T-helper 2 cell treated with Interferon-gamma antibody and Interleukin-4, amounts not matched to agents 5 μg/mL and 100 μg/mL, for 36 hours (primary cell): Measurements from ENCODE around the gene HLA-B.
"Not testable (repeated sequence)": the region's sequence is repeated elsewhere in the genome, so short reads cannot be mapped to it uniquely, and the experiment has no call there.

ENCODE experiments used
- DNase-seq: peaks from one replicate; pipeline ENCODE4 v3.0.0; 2021; ENCODE audit warnings: low spot score
- H3K27ac Mint-ChIP-seq: one replicate; pipeline ENCODE4 v1.8.0; 2021; ENCODE audit warnings: mild to moderate bottlenecking, mixed read lengths
- H3K27me3 Mint-ChIP-seq: one replicate; pipeline ENCODE4 v1.8.0; 2021; ENCODE audit warnings: low read depth, mixed read lengths
- H3K36me3 Mint-ChIP-seq: one replicate; pipeline ENCODE4 v1.8.0; 2021; ENCODE audit warnings: low read depth, mixed read lengths
- H3K4me1 Mint-ChIP-seq: one replicate; pipeline ENCODE4 v1.8.0; 2021; ENCODE audit warnings: low read depth, mixed read lengths
- H3K4me3 Mint-ChIP-seq: one replicate; pipeline ENCODE4 v1.8.0; 2022; ENCODE audit warnings: mild to moderate bottlenecking, moderate library complexity, mixed read lengths
- H3K9me3 Mint-ChIP-seq: one replicate; pipeline ENCODE4 v1.8.0; 2021; ENCODE audit warnings: mixed read lengths

Gene HLA-B

DNA sequence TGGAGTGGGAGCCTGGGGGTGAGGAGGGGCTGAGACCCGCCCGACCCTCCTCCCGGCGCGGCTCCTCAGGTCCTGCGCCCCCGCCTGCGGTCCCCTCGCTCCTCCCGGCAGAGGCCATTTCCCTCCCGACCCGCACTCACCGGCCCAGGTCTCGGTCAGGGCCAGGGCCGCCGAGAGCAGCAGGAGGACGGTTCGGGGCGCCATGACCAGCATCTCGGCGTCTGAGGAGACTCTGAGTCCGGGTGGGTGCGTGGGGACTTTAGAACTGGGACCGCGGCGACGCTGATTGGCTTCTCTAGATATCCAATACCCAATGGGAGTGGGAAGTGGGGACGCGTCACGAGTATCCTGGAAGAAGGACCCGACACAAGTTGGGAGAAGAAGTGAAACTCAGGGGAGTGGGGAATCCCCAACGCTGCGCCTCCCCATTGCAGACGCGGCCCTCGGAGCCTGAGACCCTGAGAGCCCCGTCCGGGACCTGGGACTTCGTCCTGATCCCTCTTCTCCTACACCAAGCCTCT, at the start of gene HLA-B:
Gene HLA-B (minus strand): TSS at position 234 of the 521 bp plus-strand sequence. CDS start 21 bp downstream, at position 213.
- DNase-seq = peak; percentile 57
- H3K4me3 Mint-ChIP-seq = peak within 1 kb of the TSS; percentile 95
- peak within 1 kb of the TSS; percentile 99 for H3K27ac Mint-ChIP-seq
- H3K27me3 Mint-ChIP-seq = peaks cover 14% of the 10 kb centered on the region
- H3K4me1 Mint-ChIP-seq = peaks cover 54% of the 10 kb centered on the region
- peaks cover 49% of the 10 kb centered on the region for H3K36me3 Mint-ChIP-seq
- H3K9me3 Mint-ChIP-seq = peaks cover 3% of the 10 kb centered on the region

GRCh38 chr6:31405996-31406395, 49.0 kb upstream of the HLA-B start:
- Mint-ChIP-seq H3K4me1 (peaks cover 39% of the 10 kb centered on the region), H3K9me3 (no peaks in the 10 kb centered on the region), H3K27me3 (peaks cover 12% of the 10 kb centered on the region), H3K27ac (no peak overlapping the region), H3K4me3 (no peak overlapping the region), H3K36me3 (peaks cover 26% of the 10 kb centered on the region)
- DNase-seq = no peak

- DNase-seq, H3K27ac Mint-ChIP-seq, H3K9me3 Mint-ChIP-seq: not testable (repeated sequence)
- H3K36me3 Mint-ChIP-seq = peaks cover 20% of the 10 kb centered on the region
- peaks cover 45% of the 10 kb centered on the region for H3K4me1 Mint-ChIP-seq
- peaks cover 14% of the 10 kb centered on the region for H3K27me3 Mint-ChIP-seq
- H3K4me3 Mint-ChIP-seq = peak overlapping the region; percentile 86
Measured at GRCh38 chr6:31404061-31404364, 47.0 kb upstream of the HLA-B start.

- Mint-ChIP-seq H3K27ac (peak within 1 kb of the TSS; percentile 73), H3K4me1 (peaks cover 47% of the 10 kb centered on the region), H3K9me3 (no peaks in the 10 kb centered on the region), H3K27me3 (peaks cover 14% of the 10 kb centered on the region), H3K36me3 (peaks cover 20% of the 10 kb centered on the region), H3K4me3 (peak within 1 kb of the TSS; percentile 86)
- peak; percentile 73 for DNase-seq
Measured at GRCh38 chr6:31403283-31404060, 46.5 kb upstream of the HLA-B start, which contains the start of gene MICA. Gene MICA, plus strand, starts transcription at chr6:31403595. Its CDS starts 38 bp downstream, at chr6:31403633.

DNA sequence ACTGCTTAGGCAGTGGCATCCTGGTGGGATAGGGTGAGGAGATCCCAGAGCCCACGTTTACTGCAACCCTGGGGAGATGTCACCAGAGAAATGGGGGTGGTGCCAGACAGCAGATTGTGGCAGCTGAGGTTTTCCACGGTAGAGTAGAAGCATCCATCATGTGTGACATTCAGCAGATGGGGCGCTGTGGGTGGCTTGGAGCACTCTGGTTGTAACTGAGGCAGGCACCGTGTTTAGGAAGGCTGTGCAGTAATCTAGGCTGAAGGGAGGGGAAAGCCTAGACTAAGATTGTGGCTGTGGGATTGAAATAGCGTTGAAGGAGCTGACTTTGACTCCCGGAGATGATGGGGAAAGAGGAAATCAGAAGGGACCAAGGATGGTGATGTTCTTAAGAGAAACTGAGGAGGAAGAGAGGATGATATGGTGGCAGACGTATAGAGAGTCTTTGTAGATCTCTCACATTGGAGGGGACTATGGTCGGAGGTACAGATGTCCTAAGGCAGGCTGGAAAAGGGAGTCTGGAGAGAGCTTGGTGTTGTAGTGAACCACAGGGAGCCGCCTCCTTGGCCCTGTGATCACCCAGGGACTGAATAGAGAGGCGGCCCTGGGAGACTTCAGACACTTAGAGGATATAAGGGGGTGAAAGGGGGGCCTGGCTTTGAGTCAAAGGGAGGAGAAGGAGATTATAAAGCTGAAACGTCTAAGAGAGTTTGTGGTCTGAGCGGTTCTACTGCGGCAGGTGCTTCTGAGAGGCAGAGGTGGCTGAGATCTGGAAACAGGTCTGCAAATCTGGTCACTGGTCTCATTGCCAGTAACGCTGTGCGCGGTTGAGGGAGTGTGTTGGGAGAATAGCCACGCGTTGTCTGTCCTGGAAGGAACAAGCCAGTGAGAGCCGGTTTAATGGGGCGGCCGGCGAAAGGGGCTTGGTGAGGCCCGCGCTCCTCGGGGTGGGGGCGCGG, 45.6 kb upstream of the HLA-B start:
- peak overlapping the region; percentile 86 for H3K4me3 Mint-ChIP-seq
- peak overlapping the region; percentile 73 for H3K27ac Mint-ChIP-seq
- no peaks in the 10 kb centered on the region for H3K9me3 Mint-ChIP-seq
- H3K4me1 Mint-ChIP-seq = peaks cover 43% of the 10 kb centered on the region
- peaks cover 12% of the 10 kb centered on the region for H3K27me3 Mint-ChIP-seq
- peak; percentile 24 for DNase-seq
- peaks cover 19% of the 10 kb centered on the region for H3K36me3 Mint-ChIP-seq

- H3K4me1 Mint-ChIP-seq = peaks cover 43% of the 10 kb centered on the region
- H3K4me3 Mint-ChIP-seq = peak overlapping the region; percentile 86
- no peak for DNase-seq
- peak overlapping the region; percentile 92 for H3K27ac Mint-ChIP-seq
- H3K36me3 Mint-ChIP-seq = peaks cover 13% of the 10 kb centered on the region
- H3K27me3 Mint-ChIP-seq = peaks cover 7% of the 10 kb centered on the region
- H3K9me3 Mint-ChIP-seq = no peaks in the 10 kb centered on the region
Measured at GRCh38 chr6:31401403-31401802, 44.4 kb upstream of the HLA-B start.

- peaks cover 46% of the 10 kb centered on the region for H3K4me1 Mint-ChIP-seq
- DNase-seq = peak; percentile 64
- H3K27ac Mint-ChIP-seq = peak overlapping the region; percentile 92
- H3K36me3 Mint-ChIP-seq = peaks cover 10% of the 10 kb centered on the region
- peak overlapping the region; percentile 86 for H3K4me3 Mint-ChIP-seq
- H3K27me3 Mint-ChIP-seq = peaks cover 7% of the 10 kb centered on the region
- H3K9me3 Mint-ChIP-seq = no peaks in the 10 kb centered on the region
Measured at GRCh38 chr6:31400467-31401289, 43.7 kb upstream of the HLA-B start.

DNA sequence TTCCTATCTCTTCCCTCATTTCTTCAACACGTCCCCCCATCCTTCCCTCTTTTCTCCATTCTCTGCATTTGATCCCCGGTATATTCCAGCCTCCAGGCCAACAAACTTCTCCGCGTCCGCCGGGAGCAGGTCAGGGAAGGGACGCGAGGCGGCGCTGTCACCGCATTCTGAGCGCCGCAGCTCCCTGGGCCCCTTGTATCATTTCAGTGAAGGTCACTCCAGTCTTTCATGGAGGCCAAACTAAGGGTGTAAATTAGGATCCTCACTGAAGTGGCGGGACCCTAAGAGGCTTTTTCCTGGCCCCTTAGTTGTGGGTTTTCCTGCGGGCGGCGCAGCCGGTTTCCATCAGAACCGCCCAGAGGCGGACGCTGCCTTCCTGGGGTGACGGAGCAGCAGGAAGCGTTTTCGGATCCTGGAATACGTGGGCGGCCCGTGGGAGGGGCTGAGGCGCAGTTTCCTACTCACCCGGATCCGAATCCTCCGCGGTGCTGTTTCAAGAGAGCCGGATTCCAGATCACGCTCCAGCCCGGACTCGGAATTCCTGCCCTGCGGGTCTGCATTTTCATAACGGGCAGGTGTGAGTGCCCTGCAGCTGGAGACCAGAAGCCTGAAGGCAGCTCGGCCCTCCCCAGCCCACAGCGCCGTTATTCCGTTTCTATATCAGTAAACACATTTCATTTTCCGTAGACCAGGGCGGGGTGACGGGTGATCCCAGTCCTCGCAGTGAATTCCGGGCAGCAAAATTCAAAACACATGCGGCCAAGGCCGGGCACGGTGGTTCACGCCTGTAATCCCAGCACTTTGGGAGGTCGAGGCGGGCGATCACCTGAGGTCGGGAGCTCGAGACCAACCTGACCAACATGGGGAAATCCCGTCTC, 42.8 kb upstream of the HLA-B start:
- Mint-ChIP-seq H3K36me3 (peaks cover 7% of the 10 kb centered on the region), H3K4me1 (peaks cover 46% of the 10 kb centered on the region), H3K4me3 (peak overlapping the region; percentile 86), H3K9me3 (no peaks in the 10 kb centered on the region), H3K27me3 (peaks cover 7% of the 10 kb centered on the region), H3K27ac (peak overlapping the region; percentile 92)
- DNase-seq = peak; percentile 76

DNA sequence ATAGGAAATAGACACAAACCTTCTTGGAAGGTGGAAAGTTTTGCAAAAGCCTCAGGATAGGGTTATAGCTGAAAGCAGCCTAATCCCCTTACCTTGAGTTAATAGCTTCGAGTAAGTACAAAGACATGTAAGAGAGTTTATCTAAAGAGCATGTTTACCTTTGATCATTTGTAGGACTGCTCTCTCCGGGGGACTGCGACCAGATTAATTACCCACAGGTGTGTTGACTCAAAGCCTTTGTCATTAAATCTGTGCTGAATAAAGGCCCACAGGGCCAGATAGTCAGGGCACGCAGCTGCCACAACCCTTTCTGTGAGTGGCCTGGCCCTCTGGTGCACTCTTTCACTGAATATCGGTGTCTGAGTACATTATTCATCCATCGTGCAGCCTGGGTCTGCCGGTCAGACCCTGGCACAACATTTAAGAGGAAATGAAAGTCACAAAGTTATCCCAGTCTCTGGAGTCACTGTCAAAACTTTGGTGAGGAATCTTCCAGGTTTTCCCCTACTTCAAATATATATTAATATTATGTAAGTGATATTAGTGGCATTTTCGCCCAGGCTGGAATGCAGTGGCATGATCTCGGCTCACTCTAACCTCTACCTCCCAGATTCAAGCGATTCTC, 41.0 kb upstream of the HLA-B start:
- Mint-ChIP-seq H3K9me3 (no peaks in the 10 kb centered on the region), H3K27me3 (peaks cover 5% of the 10 kb centered on the region), H3K4me3 (no peak overlapping the region), H3K27ac (no peak overlapping the region), H3K4me1 (peaks cover 40% of the 10 kb centered on the region), H3K36me3 (peaks cover 5% of the 10 kb centered on the region)
- DNase-seq = no peak

DNA sequence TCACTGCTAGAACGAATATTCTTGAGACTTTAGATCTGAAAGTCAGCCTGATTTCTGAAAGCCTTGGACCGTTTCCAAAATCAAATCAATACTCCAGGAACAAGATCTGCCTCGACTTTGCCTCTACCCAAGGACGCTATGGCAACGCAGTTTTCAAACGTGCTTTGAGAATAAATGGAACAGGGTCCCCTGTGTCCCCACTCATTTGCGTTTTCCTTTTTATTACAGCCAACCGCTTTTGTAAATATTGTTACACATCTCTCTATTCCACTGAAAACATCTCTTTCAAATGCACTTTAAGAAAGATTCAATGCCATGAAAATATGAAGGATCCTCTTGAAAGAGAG, 40.1 kb upstream of the HLA-B start:
- Mint-ChIP-seq H3K4me1 (peaks cover 31% of the 10 kb centered on the region), H3K4me3 (peak overlapping the region; percentile 25)
- H3K27ac Mint-ChIP-seq, H3K27me3 Mint-ChIP-seq, H3K9me3 Mint-ChIP-seq, H3K36me3 Mint-ChIP-seq, DNase-seq: not testable (repeated sequence)

DNA sequence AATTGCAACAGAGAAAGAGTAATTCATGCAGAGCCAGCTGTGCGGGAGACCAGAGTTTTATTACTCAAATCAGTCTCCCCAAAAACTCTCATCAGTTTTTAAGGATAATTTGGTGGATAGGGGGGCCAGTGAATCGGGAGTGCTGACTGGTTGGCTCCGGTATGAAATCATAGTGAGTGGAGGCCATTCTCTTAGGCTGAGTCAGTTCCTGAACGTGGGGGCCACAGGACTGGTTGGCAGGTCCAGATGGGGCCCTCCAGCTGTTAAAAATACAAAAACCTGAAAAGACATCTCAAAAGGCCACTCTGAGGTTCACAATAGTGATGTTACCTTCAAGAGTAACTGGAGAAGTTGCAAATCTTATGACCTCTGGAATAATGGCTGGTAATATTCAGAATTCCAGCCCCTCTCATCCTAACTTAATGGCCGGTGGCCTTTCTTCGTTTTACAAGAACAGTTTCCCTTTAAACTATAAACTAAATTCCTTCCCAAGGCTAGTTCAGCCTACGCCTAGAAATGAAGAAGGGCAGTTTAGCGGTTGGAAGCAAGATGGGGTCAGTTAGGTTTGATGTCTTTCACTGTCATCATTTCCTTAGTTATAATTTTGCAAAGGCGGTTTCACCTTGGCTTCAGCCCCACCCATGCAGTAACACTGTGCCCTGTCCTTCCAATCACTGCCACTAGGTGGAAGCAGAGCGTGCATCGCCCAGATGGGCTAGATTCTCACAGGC, 39.6 kb upstream of the HLA-B start:
- Mint-ChIP-seq H3K27me3 (peaks cover 5% of the 10 kb centered on the region), H3K27ac (no peak overlapping the region), H3K4me3 (peak overlapping the region; percentile 25), H3K9me3 (no peaks in the 10 kb centered on the region), H3K4me1 (peaks cover 26% of the 10 kb centered on the region), H3K36me3 (peaks cover 5% of the 10 kb centered on the region)
- peak; percentile 82 for DNase-seq

DNA sequence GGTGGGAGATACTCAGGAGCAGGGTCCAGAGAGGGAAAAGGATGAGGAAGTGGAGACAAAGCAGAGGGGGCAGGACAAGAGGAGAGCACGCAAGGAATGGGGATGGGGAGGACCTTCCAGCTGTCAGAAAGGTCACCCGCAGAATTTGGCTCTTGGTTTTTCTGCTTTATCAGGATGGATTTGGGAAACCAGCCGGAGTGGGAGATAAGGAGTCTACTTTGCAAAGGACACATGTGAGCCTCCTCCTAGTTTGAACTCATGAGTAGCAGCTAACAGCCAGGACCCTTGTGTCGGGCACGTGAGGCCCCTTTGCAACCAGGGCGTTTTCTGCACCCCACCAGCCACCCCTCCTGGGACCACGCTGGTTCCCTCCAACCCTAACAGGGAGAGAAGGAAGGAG, 38.9 kb upstream of the HLA-B start:
- Mint-ChIP-seq H3K27me3 (peaks cover 5% of the 10 kb centered on the region), H3K27ac (peak overlapping the region; percentile 7)

More for the DNA sequence above, 38.9 kb upstream of the HLA-B start:
- Mint-ChIP-seq H3K9me3 (no peaks in the 10 kb centered on the region), H3K4me1 (peaks cover 21% of the 10 kb centered on the region), H3K36me3 (peaks cover 1% of the 10 kb centered on the region), H3K4me3 (no peak overlapping the region)
- no peak for DNase-seq
